Neuronal stem cell (in vitro differentiated cells): ENCODE data around the gene TUBGCP5.
"Not testable (repeated sequence)": the region's sequence is repeated elsewhere in the genome, so short reads cannot be mapped to it uniquely, and the experiment has no call there.

Experiments
- DNase-seq: peaks from one replicate; pipeline ENCODE4 v3.0.0-alpha.2; 2013; ENCODE audit warnings: low spot score
- H2AFZ ChIP-seq: one replicate; pipeline ENCODE4 v1.6.1; 2013; ENCODE audit warnings: mild to moderate bottlenecking, low read length, inconsistent platforms
- H2AK5ac ChIP-seq: 2 replicates; pipeline ENCODE4 v1.6.1; 2013; ENCODE audit warnings: low read depth, mild to moderate bottlenecking, inconsistent platforms, low read length, moderate library complexity, mixed read lengths
- H2BK120ac ChIP-seq: 2 replicates; pipeline ENCODE4 v1.6.1; 2013; ENCODE audit warnings: low read depth, mild to moderate bottlenecking, inconsistent platforms, low read length, moderate library complexity, mixed read lengths
- H2BK12ac ChIP-seq: one replicate; pipeline ENCODE4 v1.6.1; 2013; ENCODE audit warnings: low read length, inconsistent platforms
- H2BK15ac ChIP-seq: 2 replicates; pipeline ENCODE4 v1.6.1; 2013; ENCODE audit warnings: mild to moderate bottlenecking, low read length, inconsistent platforms, mixed read lengths
- H2BK5ac ChIP-seq: one replicate; pipeline ENCODE4 v1.6.1; 2013; ENCODE audit warnings: inconsistent platforms, mild to moderate bottlenecking, low read length, moderate library complexity
- H3K14ac ChIP-seq: one replicate; pipeline ENCODE4 v1.6.1; 2013; ENCODE audit warnings: low read length, inconsistent platforms
- H3K18ac ChIP-seq: 2 replicates; pipeline ENCODE4 v1.6.1; 2013; ENCODE audit warnings: low read length, inconsistent platforms
- H3K23ac ChIP-seq: 2 replicates; pipeline ENCODE4 v1.6.1; 2013; ENCODE audit warnings: low read depth, mild to moderate bottlenecking, mixed read lengths, low read length, inconsistent platforms; ENCODE audit not compliant: poor library complexity
- H3K27ac ChIP-seq: replicated peaks from 3 replicates; pipeline ENCODE4 v1.5.1; 2013; ENCODE audit warnings: low read length, inconsistent platforms
- H3K27me3 ChIP-seq, 3 experiments: 2 replicates each; pipeline ENCODE4 v1.6.1; 2013; ENCODE audit warnings: low read length in 3 of 3, mild to moderate bottlenecking in 2 of 3, inconsistent platforms in 1 of 3, low read depth in 1 of 3, mixed read lengths in 1 of 3, moderate library complexity in 1 of 3; ENCODE audit not compliant: control insufficient read depth in 3 of 3, insufficient read depth in 3 of 3
- H3K36me3 ChIP-seq, 2 donors: replicated peaks in 1 of 2; 2 replicates each; pipeline ENCODE4 v1.6.1; 2013; ENCODE audit warnings: low read length in 2 of 2; ENCODE audit not compliant: control insufficient read depth in 2 of 2, insufficient read depth in 2 of 2
- H3K4ac ChIP-seq: 2 replicates; pipeline ENCODE4 v1.6.1; 2013; ENCODE audit warnings: inconsistent platforms, mild to moderate bottlenecking, low read length, moderate library complexity
- H3K4me1 ChIP-seq, 2 donors: 1 replicate in 1 of 2; 2 replicates in 1 of 2; pipeline ENCODE4 v1.6.1; 2013; ENCODE audit warnings: low read length in 2 of 2, low read depth in 1 of 2; ENCODE audit not compliant: control insufficient read depth in 2 of 2, insufficient read depth in 1 of 2
- H3K4me2 ChIP-seq: one replicate; pipeline ENCODE4 v1.6.1; 2013; ENCODE audit warnings: mild to moderate bottlenecking, low read length, inconsistent platforms; ENCODE audit not compliant: insufficient read depth, poor library complexity, severe bottlenecking
- H3K4me3 ChIP-seq, 2 donors: 2 replicates each; pipeline ENCODE4 v1.5.1; 2013; ENCODE audit warnings: low read length in 2 of 2, mild to moderate bottlenecking in 2 of 2, inconsistent platforms in 1 of 2, moderate library complexity in 1 of 2
- H3K79me1 ChIP-seq: one replicate; pipeline ENCODE4 v1.6.1; 2013; ENCODE audit warnings: low read depth, mild to moderate bottlenecking, inconsistent platforms, low read length, moderate library complexity
- H3K9ac ChIP-seq: one replicate; pipeline ENCODE4 v1.6.1; 2013; ENCODE audit warnings: mild to moderate bottlenecking, low read depth, low read length, inconsistent platforms; ENCODE audit not compliant: poor library complexity
- H3K9me3 ChIP-seq, 2 donors: replicated peaks in 1 of 2; 2 replicates each; pipeline versions ENCODE3 to v1.6.1; 2013; ENCODE audit warnings: low read length in 2 of 2, mild to moderate bottlenecking in 2 of 2, inconsistent platforms in 1 of 2, low read depth in 1 of 2, mixed read lengths in 1 of 2, moderate library complexity in 1 of 2; ENCODE audit not compliant: control insufficient read depth in 2 of 2, insufficient read depth in 1 of 2
- H4K8ac ChIP-seq: one replicate; pipeline ENCODE4 v1.6.1; 2013; ENCODE audit warnings: low read depth, mild to moderate bottlenecking, inconsistent platforms, low read length, moderate library complexity
- H4K91ac ChIP-seq: one replicate; pipeline ENCODE4 v1.6.1; 2013; ENCODE audit warnings: low read length, low read depth, mild to moderate bottlenecking, inconsistent platforms; ENCODE audit not compliant: poor library complexity
- WGBS, 2 donors: extraction: QIAGEN DNeasy Blood & Tissue Kit; methylation state at CpG; one replicate each; pipeline ENCODE4 v1.1.7; 2013; ENCODE audit warnings: missing lambda C conversion rate in 2 of 2, mixed read lengths in 1 of 2; ENCODE audit not compliant: insufficient read length in 2 of 2, insufficient replicate concordance in 1 of 2; ENCODE audit errors: extremely low coverage in 2 of 2; 5-methylcytosine and 5-hydroxymethylcytosine counted together

The TUBGCP5 gene

GRCh38 chr15:23014394-23015000 is 24.9 kb downstream of the TUBGCP5 start:
- H3K23ac ChIP-seq: no peak overlapping the region
- H3K14ac ChIP-seq: no peak overlapping the region
- H4K91ac ChIP-seq: no peak overlapping the region
- H3K9ac ChIP-seq: no peak overlapping the region
- no peak for DNase-seq
- H3K4ac ChIP-seq: no peak overlapping the region
- H4K8ac ChIP-seq: no peak overlapping the region
- H2BK5ac ChIP-seq: peak overlapping the region; percentile 13
- peaks cover 0 to 2% of the 10 kb centered on the region in 2 donors for H3K9me3 ChIP-seq
- no peak overlapping the region for H3K4me3 ChIP-seq
- WGBS, 2 donors: no CpG with 5 or more reads among the region's 3 CpGs
- H3K36me3 ChIP-seq: peaks cover 22 to 92% of the 10 kb centered on the region in 2 donors
- no peak overlapping the region for H2BK120ac ChIP-seq
- no peak overlapping the region for H3K18ac ChIP-seq
- no peak overlapping the region for H3K4me2 ChIP-seq
- H3K27me3 ChIP-seq: no peaks in the 10 kb centered on the region
- H2AK5ac ChIP-seq: no peak overlapping the region
- no peak overlapping the region for H2BK12ac ChIP-seq
- no peak overlapping the region for H2AFZ ChIP-seq
- H3K79me1 ChIP-seq: peaks cover 6% of the 10 kb centered on the region
- H3K4me1 ChIP-seq: no peaks in the 10 kb centered on the region
- H3K27ac ChIP-seq: no peak overlapping the region
- H2BK15ac ChIP-seq: no peak overlapping the region

DNA sequence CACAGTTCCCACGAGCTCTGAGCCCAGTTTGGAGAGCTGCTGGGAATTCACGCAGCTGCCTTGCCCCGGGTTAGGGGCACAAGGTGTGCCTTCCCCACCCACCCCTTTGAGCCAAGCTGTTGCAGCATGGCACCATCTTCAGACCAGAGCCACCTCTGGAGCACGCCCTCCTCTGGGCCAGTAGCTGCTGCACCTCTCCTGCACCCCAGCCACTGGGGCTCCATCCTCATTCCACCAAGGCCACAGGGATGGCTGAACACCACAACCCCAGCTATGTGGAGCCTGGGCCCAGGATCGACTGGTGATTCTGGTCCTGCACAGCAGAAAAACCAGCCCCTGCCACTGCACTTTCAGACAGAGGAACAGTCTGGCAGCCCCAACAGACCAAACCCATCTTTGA is 25.7 kb downstream of the TUBGCP5 start:
- no peak for DNase-seq
- no peak overlapping the region for H3K4ac ChIP-seq
- H3K27me3 ChIP-seq: no peaks in the 10 kb centered on the region
- no peak overlapping the region for H3K23ac ChIP-seq
- H3K9me3 ChIP-seq: peaks cover 0 to 2% of the 10 kb centered on the region in 2 donors
- no peak overlapping the region for H4K91ac ChIP-seq
- no peak overlapping the region for H2AFZ ChIP-seq
- H3K27ac ChIP-seq: no peak overlapping the region
- no peak overlapping the region for H2BK12ac ChIP-seq
- H3K18ac ChIP-seq: peak overlapping the region; percentile 57
- H2BK120ac ChIP-seq: no peak overlapping the region
- peaks cover 19 to 91% of the 10 kb centered on the region in 2 donors for H3K36me3 ChIP-seq
- no peak overlapping the region for H2BK5ac ChIP-seq
- H3K79me1 ChIP-seq: peaks cover 6% of the 10 kb centered on the region
- no peak overlapping the region for H2AK5ac ChIP-seq
- no peak overlapping the region for H3K4me2 ChIP-seq
- H2BK15ac ChIP-seq: no peak overlapping the region
- no peaks in the 10 kb centered on the region for H3K4me1 ChIP-seq
- H3K9ac ChIP-seq: no peak overlapping the region
- no peak overlapping the region for H3K4me3 ChIP-seq
- H3K14ac ChIP-seq: no peak overlapping the region
- no peak overlapping the region for H4K8ac ChIP-seq
- WGBS, 2 donors: no CpG with 5 or more reads among the region's 5 CpGs

DNA sequence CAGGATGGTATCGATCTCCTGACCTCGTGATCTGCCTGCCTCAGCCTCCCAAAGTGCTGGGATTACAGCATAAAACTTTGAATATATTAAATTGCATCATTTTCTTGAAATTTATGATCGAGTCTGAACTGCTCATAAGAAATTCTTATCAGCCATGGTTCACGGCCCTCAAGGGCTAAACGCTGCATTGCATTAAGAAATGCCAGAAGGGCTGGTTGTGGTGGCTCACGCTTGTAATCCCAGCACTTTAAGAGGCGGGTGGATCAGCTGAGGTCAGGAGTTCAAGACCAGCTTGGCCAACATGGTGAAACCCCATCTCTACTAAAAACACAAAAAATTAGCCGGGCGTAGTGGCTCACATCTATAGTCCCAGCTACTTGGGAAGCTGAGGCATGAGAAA is 26.8 kb downstream of the TUBGCP5 start:
- not testable (repeated sequence) for H3K14ac ChIP-seq, H4K91ac ChIP-seq, H2BK5ac ChIP-seq, H2BK15ac ChIP-seq, H3K27ac ChIP-seq, H3K23ac ChIP-seq, DNase-seq, H2AFZ ChIP-seq, H2BK12ac ChIP-seq, H3K4ac ChIP-seq, H2AK5ac ChIP-seq, H3K4me2 ChIP-seq, H3K27me3 ChIP-seq, H3K9me3 ChIP-seq, H3K4me3 ChIP-seq, H4K8ac ChIP-seq, H3K79me1 ChIP-seq, H3K4me1 ChIP-seq, H2BK120ac ChIP-seq, H3K9ac ChIP-seq, H3K18ac ChIP-seq
- H3K36me3 ChIP-seq: peaks cover 23 to 91% of the 10 kb centered on the region in 2 donors
- no CpG with 5 or more reads among the region's 9 CpGs for WGBS, 2 donors

- Histone ChIP-seq H2BK5ac (no peak overlapping the region), H2BK15ac (no peak overlapping the region), H3K27ac (no peak overlapping the region), H3K4me3 (no peak overlapping the region), H3K27me3 (no peaks in the 10 kb centered on the region), H3K9ac (no peak overlapping the region), H3K14ac (no peak overlapping the region), H3K9me3 (no peaks in the 10 kb centered on the region), H3K23ac (no peak overlapping the region), H2AFZ (no peak overlapping the region), H3K18ac (no peak overlapping the region), H3K36me3 (peaks cover 27 to 91% of the 10 kb centered on the region in 2 donors), H3K79me1 (no peaks in the 10 kb centered on the region), H4K91ac (no peak overlapping the region), H3K4ac (no peak overlapping the region), H2BK120ac (no peak overlapping the region), H2BK12ac (no peak overlapping the region), H4K8ac (no peak overlapping the region), H3K4me1 (no peaks in the 10 kb centered on the region), H3K4me2 (no peak overlapping the region), H2AK5ac (no peak overlapping the region)
- no CpG with 5 or more reads among the region's 5 CpGs for WGBS, 2 donors
- no peak for DNase-seq
Observed at GRCh38 chr15:23003736-23004135, 35.6 kb downstream of the TUBGCP5 start.
